GM23338 (cell line): Measurements from ENCODE around the gene TEPSIN.

Experiments
- CREB1 ChIP-seq: fragments of 250-450 bp; sonication (Bioruptor Pico); IDR thresholded peaks from 2 replicates; pipeline ENCODE4 v1.5.0; 2020; ENCODE audit warnings: low read depth, mild to moderate bottlenecking, moderate library complexity
- EZH2 ChIP-seq: fragments of 200-600 bp; sonication (generic); IDR thresholded peaks from one replicate; pipeline ENCODE4 v1.8.0; 2017; ENCODE audit warnings: antibody characterized with exemption, mild to moderate bottlenecking, low read depth; ENCODE audit not compliant: unreplicated experiment
- EZH2phosphoT487 ChIP-seq: fragments of 200-600 bp; sonication (generic); IDR thresholded peaks from one replicate; pipeline ENCODE4 v1.8.1; 2018; ENCODE audit warnings: antibody characterized with exemption; ENCODE audit not compliant: unreplicated experiment
- JUNB ChIP-seq: IDR thresholded peaks from one replicate; pipeline ENCODE4 v1.6.1; 2016; ENCODE audit warnings: antibody characterized with exemption; ENCODE audit not compliant: unreplicated experiment
- NANOG ChIP-seq: IDR thresholded peaks from 2 replicates; pipeline ENCODE4 v1.6.1; 2016; ENCODE audit warnings: antibody characterized with exemption, borderline replicate concordance
- POLR2AphosphoS5 ChIP-seq: IDR thresholded peaks from 2 replicates; pipeline ENCODE4 v1.6.1; 2016; ENCODE audit warnings: antibody characterized with exemption, low read depth
- STAT1 ChIP-seq: IDR thresholded peaks from one replicate; pipeline ENCODE4 v1.6.1; 2016; ENCODE audit warnings: antibody characterized with exemption; ENCODE audit not compliant: unreplicated experiment
- ZNF331 ChIP-seq: fragments of 250-450 bp; sonication (Bioruptor Pico); IDR thresholded peaks from 2 replicates; pipeline ENCODE4 v1.5.0; 2020; ENCODE audit warnings: low read depth, mild to moderate bottlenecking, moderate library complexity
- TF ChIP-seq, protein P1 (sequence below): IDR thresholded peaks from one replicate; pipeline ENCODE4 v1.6.1; 2018; ENCODE audit warnings: antibody characterized with exemption; ENCODE audit not compliant: unreplicated experiment
- TF ChIP-seq, protein P2 (sequence below), 2 experiments: fragments of 200-600 bp in 1 of 2; sonication (generic) in 1 of 2; conservative IDR thresholded peaks; 2 replicates each; pipeline versions ENCODE4 v1.5.1 to v1.6.1; 2016 to 2017; ENCODE audit warnings: antibody characterized with exemption in 2 of 2, low read depth in 2 of 2, mild to moderate bottlenecking in 2 of 2, moderate library complexity in 1 of 2
- TF ChIP-seq, protein P3 (sequence below): IDR thresholded peaks from 2 replicates; pipeline ENCODE4 v1.6.1; 2016; ENCODE audit warnings: antibody characterized with exemption

GRCh38 chr17:81248649-81249048, 9.8 kb upstream of the TEPSIN start:
- no peak for TF ChIP-seq POLR2AphosphoS5
- TF ChIP-seq, protein P1, sequence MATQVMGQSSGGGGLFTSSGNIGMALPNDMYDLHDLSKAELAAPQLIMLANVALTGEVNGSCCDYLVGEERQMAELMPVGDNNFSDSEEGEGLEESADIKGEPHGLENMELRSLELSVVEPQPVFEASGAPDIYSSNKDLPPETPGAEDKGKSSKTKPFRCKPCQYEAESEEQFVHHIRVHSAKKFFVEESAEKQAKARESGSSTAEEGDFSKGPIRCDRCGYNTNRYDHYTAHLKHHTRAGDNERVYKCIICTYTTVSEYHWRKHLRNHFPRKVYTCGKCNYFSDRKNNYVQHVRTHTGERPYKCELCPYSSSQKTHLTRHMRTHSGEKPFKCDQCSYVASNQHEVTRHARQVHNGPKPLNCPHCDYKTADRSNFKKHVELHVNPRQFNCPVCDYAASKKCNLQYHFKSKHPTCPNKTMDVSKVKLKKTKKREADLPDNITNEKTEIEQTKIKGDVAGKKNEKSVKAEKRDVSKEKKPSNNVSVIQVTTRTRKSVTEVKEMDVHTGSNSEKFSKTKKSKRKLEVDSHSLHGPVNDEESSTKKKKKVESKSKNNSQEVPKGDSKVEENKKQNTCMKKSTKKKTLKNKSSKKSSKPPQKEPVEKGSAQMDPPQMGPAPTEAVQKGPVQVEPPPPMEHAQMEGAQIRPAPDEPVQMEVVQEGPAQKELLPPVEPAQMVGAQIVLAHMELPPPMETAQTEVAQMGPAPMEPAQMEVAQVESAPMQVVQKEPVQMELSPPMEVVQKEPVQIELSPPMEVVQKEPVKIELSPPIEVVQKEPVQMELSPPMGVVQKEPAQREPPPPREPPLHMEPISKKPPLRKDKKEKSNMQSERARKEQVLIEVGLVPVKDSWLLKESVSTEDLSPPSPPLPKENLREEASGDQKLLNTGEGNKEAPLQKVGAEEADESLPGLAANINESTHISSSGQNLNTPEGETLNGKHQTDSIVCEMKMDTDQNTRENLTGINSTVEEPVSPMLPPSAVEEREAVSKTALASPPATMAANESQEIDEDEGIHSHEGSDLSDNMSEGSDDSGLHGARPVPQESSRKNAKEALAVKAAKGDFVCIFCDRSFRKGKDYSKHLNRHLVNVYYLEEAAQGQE, result no peak
- TF ChIP-seq, protein P2, sequence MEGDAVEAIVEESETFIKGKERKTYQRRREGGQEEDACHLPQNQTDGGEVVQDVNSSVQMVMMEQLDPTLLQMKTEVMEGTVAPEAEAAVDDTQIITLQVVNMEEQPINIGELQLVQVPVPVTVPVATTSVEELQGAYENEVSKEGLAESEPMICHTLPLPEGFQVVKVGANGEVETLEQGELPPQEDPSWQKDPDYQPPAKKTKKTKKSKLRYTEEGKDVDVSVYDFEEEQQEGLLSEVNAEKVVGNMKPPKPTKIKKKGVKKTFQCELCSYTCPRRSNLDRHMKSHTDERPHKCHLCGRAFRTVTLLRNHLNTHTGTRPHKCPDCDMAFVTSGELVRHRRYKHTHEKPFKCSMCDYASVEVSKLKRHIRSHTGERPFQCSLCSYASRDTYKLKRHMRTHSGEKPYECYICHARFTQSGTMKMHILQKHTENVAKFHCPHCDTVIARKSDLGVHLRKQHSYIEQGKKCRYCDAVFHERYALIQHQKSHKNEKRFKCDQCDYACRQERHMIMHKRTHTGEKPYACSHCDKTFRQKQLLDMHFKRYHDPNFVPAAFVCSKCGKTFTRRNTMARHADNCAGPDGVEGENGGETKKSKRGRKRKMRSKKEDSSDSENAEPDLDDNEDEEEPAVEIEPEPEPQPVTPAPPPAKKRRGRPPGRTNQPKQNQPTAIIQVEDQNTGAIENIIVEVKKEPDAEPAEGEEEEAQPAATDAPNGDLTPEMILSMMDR (conservative IDR thresholded peaks at IDR 0.05; ENCODE audit: low read depth in 2 of 2), result no peak
- TF ChIP-seq ZNF331 (CRISPR knock-in tag), result no peak
- TF ChIP-seq EZH2, result no peak
- no peak for TF ChIP-seq EZH2phosphoT487
- no peak for TF ChIP-seq CREB1 (CRISPR knock-in tag)
- no peak for TF ChIP-seq JUNB
- no peak for TF ChIP-seq NANOG
- no peak for TF ChIP-seq STAT1
- TF ChIP-seq, protein P3, sequence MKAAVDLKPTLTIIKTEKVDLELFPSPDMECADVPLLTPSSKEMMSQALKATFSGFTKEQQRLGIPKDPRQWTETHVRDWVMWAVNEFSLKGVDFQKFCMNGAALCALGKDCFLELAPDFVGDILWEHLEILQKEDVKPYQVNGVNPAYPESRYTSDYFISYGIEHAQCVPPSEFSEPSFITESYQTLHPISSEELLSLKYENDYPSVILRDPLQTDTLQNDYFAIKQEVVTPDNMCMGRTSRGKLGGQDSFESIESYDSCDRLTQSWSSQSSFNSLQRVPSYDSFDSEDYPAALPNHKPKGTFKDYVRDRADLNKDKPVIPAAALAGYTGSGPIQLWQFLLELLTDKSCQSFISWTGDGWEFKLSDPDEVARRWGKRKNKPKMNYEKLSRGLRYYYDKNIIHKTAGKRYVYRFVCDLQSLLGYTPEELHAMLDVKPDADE, result no peak
